Esophagus (tissue), 2 donors: ENCODE results near the gene RAB3IL1. TPM values are rescaled to one million over a fixed set of nuclear protein-coding genes. Genes with fewer than 3 reads are reported as not detected.
A peak's percentile ranks its signal among the peaks of the same experiment; 100 is the strongest.

Experiments
- H3K27ac ChIP-seq, 2 donors: one replicate each; pipeline ENCODE4 v1.5.1; 2013; ENCODE audit warnings: low read depth in 2 of 2, mild to moderate bottlenecking in 2 of 2, inconsistent platforms in 1 of 2, low read length in 1 of 2, moderate library complexity in 1 of 2
- H3K27me3 ChIP-seq, 2 donors: one replicate each; pipeline ENCODE4 v1.6.1; 2013; ENCODE audit warnings: low read length in 2 of 2, control low read depth in 1 of 2, mild to moderate bottlenecking in 1 of 2; ENCODE audit not compliant: insufficient read depth in 2 of 2, control insufficient read depth in 1 of 2
- H3K36me3 ChIP-seq, 2 donors: one replicate each; pipeline ENCODE4 v1.6.1; 2013; ENCODE audit warnings: low read length in 1 of 2; ENCODE audit not compliant: control insufficient read depth in 2 of 2, insufficient read depth in 2 of 2
- H3K4me1 ChIP-seq, 2 donors: one replicate each; pipeline ENCODE4 v1.6.1; 2013; ENCODE audit warnings: low read length in 1 of 2; ENCODE audit not compliant: control insufficient read depth in 2 of 2, insufficient read depth in 2 of 2
- H3K4me3 ChIP-seq, 2 donors: one replicate each; pipeline ENCODE4 v1.5.1; 2013; ENCODE audit warnings: low read length in 2 of 2, mild to moderate bottlenecking in 2 of 2, low read depth in 1 of 2, moderate library complexity in 1 of 2
- H3K9me3 ChIP-seq, 2 donors: one replicate each; pipeline ENCODE4 v1.6.1; 2013; ENCODE audit warnings: mild to moderate bottlenecking in 2 of 2, low read depth in 1 of 2, low read length in 1 of 2, moderate library complexity in 1 of 2; ENCODE audit not compliant: control insufficient read depth in 2 of 2, insufficient read depth in 1 of 2
- WGBS, 2 donors: extraction: QIAGEN DNeasy Blood & Tissue Kit; methylation state at CpG; one replicate each; pipeline ENCODE4 v1.1.7; 2013; 5-methylcytosine and 5-hydroxymethylcytosine counted together
- polyA plus RNA-seq, 2 donors: library from polyadenylated mRNA; stranded (reverse); fragments of 200-250 nt; gene quantifications; one replicate each; pipeline ENCODE4 v1.2.3, GENCODE V29; 2013
- donor health status: healthy with polysubstance abuse.
- donor health status: Bipolar disorder and iron deficiency.

Gene RAB3IL1
- polyA plus RNA-seq, 2 donors = 1.4 to 2.1 TPM

- Histone ChIP-seq H3K4me3 (no peak overlapping the region), H3K27ac (peak overlapping the region; percentile 76 to 78), H3K27me3 (no peaks in the 10 kb centered on the region), H3K4me1 (peaks cover 0 to 2% of the 10 kb centered on the region in 2 donors), H3K36me3 (no peaks in the 10 kb centered on the region), H3K9me3 (no peaks in the 10 kb centered on the region)
- WGBS, 2 donors = 40 to 47% methylated on average over 6 of the region's 6 CpGs
Measured at GRCh38 chr11:61922539-61922938, 5.2 kb upstream of the RAB3IL1 start.

GRCh38 chr11:61921446-61921845, 4.1 kb upstream of the RAB3IL1 start:
- H3K4me1 ChIP-seq = peaks cover 2 to 4% of the 10 kb centered on the region in 2 donors
- WGBS, 2 donors = 81 to 94% methylated on average over 3 of the region's 3 CpGs

GRCh38 chr11:61919705-61920631, 2.6 kb upstream of the RAB3IL1 start:
- Histone ChIP-seq H3K4me3 (no peak overlapping the region), H3K27ac (peak overlapping the region; percentile 2 to 17), H3K27me3 (no peaks in the 10 kb centered on the region), H3K36me3 (no peaks in the 10 kb centered on the region), H3K9me3 (no peaks in the 10 kb centered on the region), H3K4me1 (peaks cover 2 to 4% of the 10 kb centered on the region in 2 donors)
- WGBS, 2 donors = 70 to 72% methylated on average over 13 of the region's 13 CpGs

More at GRCh38 chr11:61921446-61921845, 4.1 kb upstream of the RAB3IL1 start:
- Histone ChIP-seq H3K4me3 (no peak overlapping the region), H3K27ac (peak overlapping the region in 1 of 2 donors; percentile 19), H3K27me3 (no peaks in the 10 kb centered on the region), H3K9me3 (no peaks in the 10 kb centered on the region), H3K36me3 (no peaks in the 10 kb centered on the region)

- Histone ChIP-seq H3K4me3 (no peak overlapping the region), H3K27me3 (no peaks in the 10 kb centered on the region), H3K9me3 (no peaks in the 10 kb centered on the region), H3K36me3 (no peaks in the 10 kb centered on the region), H3K4me1 (peaks cover 2 to 4% of the 10 kb centered on the region in 2 donors), H3K27ac (peak overlapping the region; percentile 2 to 17)
- 71 to 74% methylated on average over 6 of the region's 6 CpGs for WGBS, 2 donors
Measured at GRCh38 chr11:61918938-61919704, 1.8 kb upstream of the RAB3IL1 start.

GRCh38 chr11:61918251-61918937, 1.0 kb upstream of the RAB3IL1 start:
- Histone ChIP-seq H3K4me1 (peaks cover 2 to 4% of the 10 kb centered on the region in 2 donors), H3K27ac (peak overlapping the region in 1 of 2 donors; percentile 62), H3K9me3 (no peaks in the 10 kb centered on the region), H3K36me3 (no peaks in the 10 kb centered on the region), H3K27me3 (no peaks in the 10 kb centered on the region), H3K4me3 (no peak overlapping the region)
- 75 to 80% methylated on average over 14 of the region's 14 CpGs for WGBS, 2 donors

- peaks cover 2% of the 10 kb centered on the region in 2 donors for H3K4me1 ChIP-seq
- H3K4me3 ChIP-seq = peak overlapping the region; percentile 47 to 64
- H3K9me3 ChIP-seq = no peaks in the 10 kb centered on the region
- H3K27ac ChIP-seq = peak overlapping the region in 1 of 2 donors; percentile 62
- H3K36me3 ChIP-seq = no peaks in the 10 kb centered on the region
- no peaks in the 10 kb centered on the region for H3K27me3 ChIP-seq
- WGBS, 2 donors = 5 to 7% methylated on average over 21 to 32 of the region's 32 CpGs
Measured at GRCh38 chr11:61916737-61917333, 531 bp downstream of the RAB3IL1 start.

- no peak overlapping the region for H3K4me3 ChIP-seq
- H3K9me3 ChIP-seq = no peaks in the 10 kb centered on the region
- peaks cover 2% of the 10 kb centered on the region in 2 donors for H3K4me1 ChIP-seq
- H3K27ac ChIP-seq = no peak overlapping the region
- WGBS, 2 donors = 83 to 84% methylated on average over 7 of the region's 7 CpGs
- no peaks in the 10 kb centered on the region for H3K36me3 ChIP-seq
- no peaks in the 10 kb centered on the region for H3K27me3 ChIP-seq
Measured at GRCh38 chr11:61914471-61915171, 2.7 kb downstream of the RAB3IL1 start.

GRCh38 chr11:61913699-61914395, 3.5 kb downstream of the RAB3IL1 start:
- H3K27me3 ChIP-seq = no peaks in the 10 kb centered on the region
- H3K4me1 ChIP-seq = peaks cover 2% of the 10 kb centered on the region in 2 donors
- no peaks in the 10 kb centered on the region for H3K9me3 ChIP-seq
- H3K4me3 ChIP-seq = no peak overlapping the region
- no peaks in the 10 kb centered on the region for H3K36me3 ChIP-seq
- WGBS, 2 donors = 75 to 78% methylated on average over 8 of the region's 8 CpGs
- no peak overlapping the region for H3K27ac ChIP-seq
